IPS-18a (cell line): Measurements from ENCODE around the gene CTNNA1.

ENCODE experiments used
- H3K27ac ChIP-seq: one replicate; pipeline ENCODE4 v1.5.1; 2013; ENCODE audit warnings: low read length
- H3K27me3 ChIP-seq: one replicate; pipeline ENCODE4 v1.6.1; 2013; ENCODE audit warnings: mild to moderate bottlenecking, low read length; ENCODE audit not compliant: control insufficient read depth, insufficient read depth
- H3K36me3 ChIP-seq: one replicate; pipeline ENCODE4 v1.6.1; 2013; ENCODE audit warnings: low read depth, low read length; ENCODE audit not compliant: control insufficient read depth
- H3K4me1 ChIP-seq: one replicate; pipeline ENCODE4 v1.6.1; 2013; ENCODE audit warnings: low read depth, low read length; ENCODE audit not compliant: control insufficient read depth
- H3K4me3 ChIP-seq: one replicate; pipeline ENCODE4 v1.5.1; 2013; ENCODE audit warnings: low read length
- H3K9ac ChIP-seq: one replicate; pipeline ENCODE4 v1.6.1; 2013; ENCODE audit warnings: mild to moderate bottlenecking, low read length, moderate library complexity
- H3K9me3 ChIP-seq: one replicate; pipeline ENCODE4 v1.6.1; 2013; ENCODE audit warnings: low read depth, low read length; ENCODE audit not compliant: control insufficient read depth

Gene CTNNA1

GRCh38 chr5:138929571-138929955 lies 176.3 kb downstream of the CTNNA1 start:
- Histone ChIP-seq H3K4me3 (no peak overlapping the region), H3K27ac (no peak overlapping the region), H3K4me1 (no peaks in the 10 kb centered on the region), H3K9ac (no peak overlapping the region), H3K36me3 (peaks cover 91% of the 10 kb centered on the region), H3K27me3 (no peaks in the 10 kb centered on the region), H3K9me3 (no peaks in the 10 kb centered on the region)

GRCh38 chr5:138930371-138931097 lies 177.3 kb downstream of the CTNNA1 start:
- peaks cover 82% of the 10 kb centered on the region for H3K36me3 ChIP-seq
- H3K27me3 ChIP-seq, result no peaks in the 10 kb centered on the region
- H3K9me3 ChIP-seq, result no peaks in the 10 kb centered on the region
- H3K4me1 ChIP-seq, result no peaks in the 10 kb centered on the region
- no peak overlapping the region for H3K9ac ChIP-seq
- no peak overlapping the region for H3K27ac ChIP-seq
- H3K4me3 ChIP-seq, result no peak overlapping the region

GRCh38 chr5:138932171-138932810 lies 179.1 kb downstream of the CTNNA1 start:
- Histone ChIP-seq H3K9me3 (no peaks in the 10 kb centered on the region), H3K9ac (no peak overlapping the region), H3K36me3 (peaks cover 65% of the 10 kb centered on the region), H3K4me1 (no peaks in the 10 kb centered on the region), H3K27ac (no peak overlapping the region), H3K27me3 (no peaks in the 10 kb centered on the region), H3K4me3 (no peak overlapping the region)

- Histone ChIP-seq H3K4me1 (peaks cover 6% of the 10 kb centered on the region), H3K9me3 (no peaks in the 10 kb centered on the region), H3K9ac (no peak overlapping the region), H3K27me3 (no peaks in the 10 kb centered on the region), H3K36me3 (peaks cover 57% of the 10 kb centered on the region), H3K27ac (no peak overlapping the region), H3K4me3 (no peak overlapping the region)
Measured at GRCh38 chr5:138933522-138934290, 180.5 kb downstream of the CTNNA1 start.

GRCh38 chr5:138934971-138935370 lies 181.7 kb downstream of the CTNNA1 start:
- H3K36me3 ChIP-seq, result peaks cover 45% of the 10 kb centered on the region
- H3K27me3 ChIP-seq, result no peaks in the 10 kb centered on the region
- no peak overlapping the region for H3K27ac ChIP-seq

GRCh38 chr5:138935466-138935865 lies 182.2 kb downstream of the CTNNA1 start:
- no peaks in the 10 kb centered on the region for H3K9me3 ChIP-seq
- peaks cover 40% of the 10 kb centered on the region for H3K36me3 ChIP-seq
- H3K9ac ChIP-seq, result no peak overlapping the region
- no peak overlapping the region for H3K4me3 ChIP-seq
- no peaks in the 10 kb centered on the region for H3K27me3 ChIP-seq
- H3K27ac ChIP-seq, result no peak overlapping the region
- peaks cover 6% of the 10 kb centered on the region for H3K4me1 ChIP-seq

More at GRCh38 chr5:138934971-138935370, 181.7 kb downstream of the CTNNA1 start:
- H3K4me1 ChIP-seq, result peaks cover 6% of the 10 kb centered on the region
- no peaks in the 10 kb centered on the region for H3K9me3 ChIP-seq
- no peak overlapping the region for H3K4me3 ChIP-seq
- H3K9ac ChIP-seq, result no peak overlapping the region

GRCh38 chr5:138936225-138936967 lies 183.2 kb downstream of the CTNNA1 start:
- Histone ChIP-seq H3K9ac (no peak overlapping the region), H3K27ac (no peak overlapping the region), H3K4me1 (peaks cover 6% of the 10 kb centered on the region), H3K27me3 (no peaks in the 10 kb centered on the region), H3K36me3 (peaks cover 31% of the 10 kb centered on the region), H3K9me3 (no peaks in the 10 kb centered on the region), H3K4me3 (no peak overlapping the region)

- Histone ChIP-seq H3K9ac (no peak overlapping the region), H3K9me3 (no peaks in the 10 kb centered on the region), H3K36me3 (peaks cover 25% of the 10 kb centered on the region), H3K4me3 (no peak overlapping the region), H3K27ac (no peak overlapping the region), H3K27me3 (no peaks in the 10 kb centered on the region), H3K4me1 (peaks cover 6% of the 10 kb centered on the region)
Measured at GRCh38 chr5:138936968-138937345, 183.7 kb downstream of the CTNNA1 start.

- H3K27me3 ChIP-seq, result no peaks in the 10 kb centered on the region
- H3K27ac ChIP-seq, result no peak overlapping the region
- no peaks in the 10 kb centered on the region for H3K9me3 ChIP-seq
- H3K4me1 ChIP-seq, result peaks cover 6% of the 10 kb centered on the region
- H3K9ac ChIP-seq, result no peak overlapping the region
- peaks cover 20% of the 10 kb centered on the region for H3K36me3 ChIP-seq
- no peak overlapping the region for H3K4me3 ChIP-seq
Measured at GRCh38 chr5:138937392-138938387, 184.5 kb downstream of the CTNNA1 start.

GRCh38 chr5:138938526-138938925 lies 185.3 kb downstream of the CTNNA1 start:
- H3K9me3 ChIP-seq, result no peaks in the 10 kb centered on the region
- peaks cover 6% of the 10 kb centered on the region for H3K4me1 ChIP-seq
- no peak overlapping the region for H3K9ac ChIP-seq
- H3K27ac ChIP-seq, result no peak overlapping the region
- no peak overlapping the region for H3K4me3 ChIP-seq
- H3K36me3 ChIP-seq, result peaks cover 11% of the 10 kb centered on the region
- no peaks in the 10 kb centered on the region for H3K27me3 ChIP-seq
